ENCODE results near the gene NAP1L4.

NAP1L4 gene

DNA sequence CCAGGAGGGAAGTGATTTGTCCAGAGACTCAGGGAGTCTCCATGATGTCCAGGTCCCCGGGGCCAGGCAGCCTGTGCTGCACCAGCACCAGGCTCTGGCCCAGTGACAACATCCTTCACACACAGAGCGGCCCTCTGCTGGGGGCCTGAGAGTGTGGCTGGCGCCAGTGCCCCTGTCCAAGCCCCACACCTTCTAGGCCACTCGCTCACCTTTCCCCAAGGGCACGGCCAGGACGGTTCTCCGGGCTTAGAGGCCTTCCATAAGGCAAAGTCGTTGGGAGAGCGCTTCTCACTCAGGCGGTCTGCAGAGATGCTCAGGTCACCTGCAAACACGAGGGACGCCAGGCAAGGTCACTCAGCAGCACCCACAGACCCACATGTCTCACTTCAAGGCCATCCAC lies 27.9 kb upstream of the NAP1L4 start:
- H3K36me3 ChIP-seq (ENCODE audit: insufficient read depth, low read length) = peaks cover 43% of the 10 kb centered on the region
- H3K27ac ChIP-seq (ENCODE audit: low read depth, low read length, poor library complexity, severe bottlenecking) = no peak overlapping the region
- H3K9ac ChIP-seq (ENCODE audit: low read length) = no peak overlapping the region

DNA sequence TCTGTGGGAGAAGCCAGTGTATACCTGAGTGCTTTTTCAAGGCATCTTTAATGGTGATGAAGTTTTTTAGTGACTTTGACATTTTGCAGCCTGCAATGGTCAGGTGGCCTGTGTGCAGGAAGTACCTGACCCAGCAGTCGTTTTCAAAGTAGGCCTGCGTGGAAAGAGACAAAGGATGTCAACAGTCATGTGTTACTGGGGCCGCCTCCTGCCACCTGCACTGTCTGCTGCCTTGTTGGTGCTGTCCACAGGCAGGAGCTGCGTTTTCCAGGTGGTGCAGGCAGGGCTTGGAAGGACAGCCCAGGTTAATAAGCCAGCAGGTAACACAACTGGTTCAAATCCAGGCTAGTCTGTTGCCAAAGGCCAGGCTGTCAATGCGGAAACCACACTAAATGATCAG lies 26.5 kb upstream of the NAP1L4 start:
- H2AFZ ChIP-seq (ENCODE audit: low read length) = no peak overlapping the region
- H3K79me2 ChIP-seq (ENCODE audit: insufficient read depth, low read length) = no peaks in the 10 kb centered on the region
- no peak overlapping the region for H3K27ac ChIP-seq (ENCODE audit: low read depth, low read length, poor library complexity, severe bottlenecking)
- peaks cover 12% of the 10 kb centered on the region for H3K4me1 ChIP-seq (ENCODE audit: insufficient read depth, low read length, severe bottlenecking)
- TF ChIP-seq, protein P1, sequence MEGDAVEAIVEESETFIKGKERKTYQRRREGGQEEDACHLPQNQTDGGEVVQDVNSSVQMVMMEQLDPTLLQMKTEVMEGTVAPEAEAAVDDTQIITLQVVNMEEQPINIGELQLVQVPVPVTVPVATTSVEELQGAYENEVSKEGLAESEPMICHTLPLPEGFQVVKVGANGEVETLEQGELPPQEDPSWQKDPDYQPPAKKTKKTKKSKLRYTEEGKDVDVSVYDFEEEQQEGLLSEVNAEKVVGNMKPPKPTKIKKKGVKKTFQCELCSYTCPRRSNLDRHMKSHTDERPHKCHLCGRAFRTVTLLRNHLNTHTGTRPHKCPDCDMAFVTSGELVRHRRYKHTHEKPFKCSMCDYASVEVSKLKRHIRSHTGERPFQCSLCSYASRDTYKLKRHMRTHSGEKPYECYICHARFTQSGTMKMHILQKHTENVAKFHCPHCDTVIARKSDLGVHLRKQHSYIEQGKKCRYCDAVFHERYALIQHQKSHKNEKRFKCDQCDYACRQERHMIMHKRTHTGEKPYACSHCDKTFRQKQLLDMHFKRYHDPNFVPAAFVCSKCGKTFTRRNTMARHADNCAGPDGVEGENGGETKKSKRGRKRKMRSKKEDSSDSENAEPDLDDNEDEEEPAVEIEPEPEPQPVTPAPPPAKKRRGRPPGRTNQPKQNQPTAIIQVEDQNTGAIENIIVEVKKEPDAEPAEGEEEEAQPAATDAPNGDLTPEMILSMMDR (IDR thresholded peaks at IDR 0.05; ENCODE audit: low read length) = no peak
- TF ChIP-seq EZH2 (IDR thresholded peaks at IDR 0.05; ENCODE audit: borderline replicate concordance, low read length) = no peak
- H3K27me3 ChIP-seq (ENCODE audit: insufficient read depth, low read length) = no peaks in the 10 kb centered on the region
- no peaks in the 10 kb centered on the region for H3K9me3 ChIP-seq (ENCODE audit: low read length)
- H3K4me2 ChIP-seq (ENCODE audit: low read length) = no peak overlapping the region
- H3K4me3 ChIP-seq (ENCODE audit: low read depth, low read length, poor library complexity, severe bottlenecking) = no peak overlapping the region
- no peaks in the 10 kb centered on the region for H4K20me1 ChIP-seq (ENCODE audit: insufficient read depth, low read length)
- H3K9ac ChIP-seq (ENCODE audit: low read length) = no peak overlapping the region
- no peaks in the 10 kb centered on the region for H3F3A ChIP-seq (ENCODE audit: insufficient read depth, low read length)
- H3K36me3 ChIP-seq (ENCODE audit: insufficient read depth, low read length) = peaks cover 51% of the 10 kb centered on the region
- H3K9me2 ChIP-seq (ENCODE audit: low read depth, low read length) = no peaks in the 10 kb centered on the region

More for the DNA sequence above, 27.9 kb upstream of the NAP1L4 start:
- no peak for TF ChIP-seq EZH2 (IDR thresholded peaks at IDR 0.05; ENCODE audit: borderline replicate concordance, low read length)
- TF ChIP-seq, protein P1 (IDR thresholded peaks at IDR 0.05; ENCODE audit: low read length) = no peak
- no peaks in the 10 kb centered on the region for H3K9me3 ChIP-seq (ENCODE audit: low read length)
- H3K9me2 ChIP-seq (ENCODE audit: low read depth, low read length) = no peaks in the 10 kb centered on the region
- no peak overlapping the region for H3K4me3 ChIP-seq (ENCODE audit: low read depth, low read length, poor library complexity, severe bottlenecking)
- no peaks in the 10 kb centered on the region for H3F3A ChIP-seq (ENCODE audit: insufficient read depth, low read length)
- no peaks in the 10 kb centered on the region for H3K79me2 ChIP-seq (ENCODE audit: insufficient read depth, low read length)
- peaks cover 12% of the 10 kb centered on the region for H3K4me1 ChIP-seq (ENCODE audit: insufficient read depth, low read length, severe bottlenecking)
- no peaks in the 10 kb centered on the region for H4K20me1 ChIP-seq (ENCODE audit: insufficient read depth, low read length)
- H3K4me2 ChIP-seq (ENCODE audit: low read length) = no peak overlapping the region
- H2AFZ ChIP-seq (ENCODE audit: low read length) = no peak overlapping the region
- no peaks in the 10 kb centered on the region for H3K27me3 ChIP-seq (ENCODE audit: insufficient read depth, low read length)

DNA sequence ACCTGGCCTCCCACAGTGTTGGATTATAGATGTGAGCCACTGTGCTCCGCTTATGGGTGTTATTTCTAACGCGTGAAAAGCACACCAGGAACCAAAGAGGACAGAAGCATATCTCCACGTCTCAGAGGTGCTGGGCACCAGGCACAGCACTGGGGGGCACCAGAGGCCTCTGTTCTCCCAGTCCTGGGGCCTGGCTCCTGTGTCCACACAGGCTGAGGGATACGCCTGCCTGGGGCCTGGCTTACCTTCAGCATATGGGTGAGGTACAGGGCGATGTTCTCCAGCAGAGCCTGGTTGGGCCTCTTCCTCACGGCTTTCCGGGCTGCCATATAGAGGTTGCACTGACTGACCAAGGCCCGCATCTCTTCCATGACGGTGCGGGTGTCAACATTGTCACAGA lies 24.7 kb upstream of the NAP1L4 start:
- no peak overlapping the region for H3K27ac ChIP-seq (ENCODE audit: low read depth, low read length, poor library complexity, severe bottlenecking)
- H3K9me3 ChIP-seq (ENCODE audit: low read length) = no peaks in the 10 kb centered on the region
- no peaks in the 10 kb centered on the region for H3K9me2 ChIP-seq (ENCODE audit: low read depth, low read length)
- no peak overlapping the region for H3K9ac ChIP-seq (ENCODE audit: low read length)
- H3K27me3 ChIP-seq (ENCODE audit: insufficient read depth, low read length) = no peaks in the 10 kb centered on the region
- H3F3A ChIP-seq (ENCODE audit: insufficient read depth, low read length) = no peaks in the 10 kb centered on the region
- H3K4me2 ChIP-seq (ENCODE audit: low read length) = no peak overlapping the region
- peaks cover 59% of the 10 kb centered on the region for H3K36me3 ChIP-seq (ENCODE audit: insufficient read depth, low read length)
- H3K79me2 ChIP-seq (ENCODE audit: insufficient read depth, low read length) = no peaks in the 10 kb centered on the region
- no peak overlapping the region for H3K4me3 ChIP-seq (ENCODE audit: low read depth, low read length, poor library complexity, severe bottlenecking)
- H4K20me1 ChIP-seq (ENCODE audit: insufficient read depth, low read length) = no peaks in the 10 kb centered on the region
- H2AFZ ChIP-seq (ENCODE audit: low read length) = no peak overlapping the region
- TF ChIP-seq, protein P1 (IDR thresholded peaks at IDR 0.05; ENCODE audit: low read length) = no peak
- TF ChIP-seq EZH2 (IDR thresholded peaks at IDR 0.05; ENCODE audit: borderline replicate concordance, low read length) = no peak
- H3K4me1 ChIP-seq (ENCODE audit: insufficient read depth, low read length, severe bottlenecking) = no peaks in the 10 kb centered on the region

Measured in OCI-LY1 (cell line).